Keratinocyte (primary cell): Measurements from ENCODE around the gene IREB2. TPM values are rescaled to one million over a fixed set of nuclear protein-coding genes. Genes with fewer than 3 reads are reported as not detected.

Experiments used
- DNase-seq: peaks from one replicate; pipeline ENCODE4 v3.0.0-alpha.2; 2011; ENCODE audit warnings: low read depth, missing footprints, low spot score
- FAIRE-seq: peaks from 2 replicates; lab custom pipeline; 2011; peaks lifted over from hg19 to GRCh38; lab: Jason Lieb, UNC
- H2AFZ ChIP-seq: 2 replicates; pipeline ENCODE4 v1.6.0; 2012; ENCODE audit warnings: low read length, control low read depth, inconsistent platforms; ENCODE audit not compliant: control insufficient read depth
- H3K27ac ChIP-seq: 2 replicates; pipeline ENCODE4 v1.5.1; 2011; ENCODE audit warnings: low read length; ENCODE audit not compliant: control insufficient read depth, insufficient read depth
- H3K27me3 ChIP-seq: 3 replicates; pipeline ENCODE4 v1.6.0; 2011; ENCODE audit warnings: low read length; ENCODE audit not compliant: control insufficient read depth, insufficient read depth; ENCODE audit errors: extremely low read depth
- H3K36me3 ChIP-seq, 2 experiments: 2 replicates in 1 of 2; 3 replicates in 1 of 2; pipeline ENCODE4 v1.5.1; 2011; ENCODE audit warnings: low read length in 2 of 2, mild to moderate bottlenecking in 1 of 2; ENCODE audit not compliant: control insufficient read depth in 2 of 2, insufficient read depth in 2 of 2; ENCODE audit errors: extremely low read depth in 1 of 2
- H3K4me1 ChIP-seq: 3 replicates; pipeline ENCODE4 v1.5.1; 2011; ENCODE audit warnings: low read length; ENCODE audit not compliant: control insufficient read depth, insufficient read depth; ENCODE audit errors: extremely low read depth
- H3K4me2 ChIP-seq: 3 replicates; pipeline ENCODE4 v1.6.0; 2011; ENCODE audit warnings: low read depth, low read length; ENCODE audit not compliant: control insufficient read depth, insufficient read depth; ENCODE audit errors: extremely low read depth
- H3K4me3 ChIP-seq, 3 experiments: fragments of 200-600 bp in 1 of 3; sonication (generic) in 1 of 3; 2 replicates in 2 of 3; 3 replicates in 1 of 3; pipeline ENCODE4 v1.5.1; 2011 to 2016; ENCODE audit warnings: low read length in 3 of 3, mild to moderate bottlenecking in 3 of 3, control low read depth in 2 of 3, inconsistent platforms in 1 of 3, low read depth in 1 of 3, mixed read lengths in 1 of 3, mixed run types in 1 of 3, moderate library complexity in 1 of 3; ENCODE audit not compliant: control insufficient read depth in 2 of 3, insufficient read depth in 2 of 3; ENCODE audit errors: extremely low read depth in 1 of 3
- H3K79me2 ChIP-seq: 2 replicates; pipeline ENCODE4 v1.6.0; 2012; ENCODE audit warnings: low read length; ENCODE audit not compliant: control insufficient read depth, insufficient read depth
- H3K9ac ChIP-seq: 3 replicates; pipeline ENCODE4 v1.6.0; 2011; ENCODE audit warnings: low read length; ENCODE audit not compliant: control insufficient read depth, insufficient read depth; ENCODE audit errors: extremely low read depth
- H3K9me1 ChIP-seq: 3 replicates; pipeline ENCODE4 v1.6.0; 2011; ENCODE audit warnings: low read length; ENCODE audit not compliant: control insufficient read depth, insufficient read depth; ENCODE audit errors: extremely low read depth
- H3K9me3 ChIP-seq: 2 replicates; pipeline ENCODE4 v1.5.1; 2012; ENCODE audit warnings: low read depth, low read length; ENCODE audit not compliant: control insufficient read depth
- H4K20me1 ChIP-seq: 3 replicates; pipeline ENCODE4 v1.6.0; 2011; ENCODE audit warnings: low read length; ENCODE audit not compliant: control insufficient read depth, insufficient read depth; ENCODE audit errors: extremely low read depth
- CTCF ChIP-seq, 3 experiments: IDR thresholded peaks in 1 of 3; conservative IDR thresholded peaks in 1 of 3; optimal IDR thresholded peaks in 1 of 3; 2 replicates in 2 of 3; 3 replicates in 1 of 3; pipeline versions ENCODE3 to v1.5.1; 2011; ENCODE audit warnings: low read length in 3 of 3, mild to moderate bottlenecking in 3 of 3, moderate library complexity in 2 of 3, control low read depth in 1 of 3, inconsistent platforms in 1 of 3; ENCODE audit not compliant: insufficient read depth in 2 of 3; ENCODE audit errors: extremely low read depth in 1 of 3
- EZH2 ChIP-seq: IDR thresholded peaks from one replicate; pipeline ENCODE4 v1.6.1; 2012; ENCODE audit warnings: inconsistent platforms, mild to moderate bottlenecking, low read length, moderate library complexity
- dilution Hi-C: fragments of 300-500 bp; cut with MboI; formaldehyde crosslinking; loops from one replicate; pipeline ENCODE4 v1.7.0; 2020; ENCODE audit warnings: low sequenced_read_pairs; ENCODE audit not compliant: extremely low pct_ligation_motif_present
- polyA plus RNA-seq, 5 experiments: library from polyadenylated mRNA; depleted of rRNA in 3 of 5; stranded (reverse) in 3 of 5; stranded (forward) in 1 of 5; unstranded in 1 of 5; fragments of >200 nt; gene quantifications; 1 replicate in 1 of 5; 2 replicates in 3 of 5; 3 replicates in 1 of 5; pipeline versions ENCODE4 v1.2.1 to v1.2.3, GENCODE V29; 2011 to 2012; ENCODE audit warnings: missing spikeins in 2 of 5, low read depth in 1 of 5, low replicate concordance in 1 of 5

Gene IREB2
- polyA plus RNA-seq, 1 donor (not counting 4 experiments of a cell fraction or from before 2014, with no cell fraction given), result 20.5 TPM

GRCh38 chr15:78425643-78426042 is 12.4 kb upstream of the IREB2 start:
- no peak for TF ChIP-seq CTCF (optimal IDR thresholded peaks at IDR 0.05 in 1 of 3, IDR thresholded peaks at IDR 0.05 in 1 of 3, conservative IDR thresholded peaks at IDR 0.05 in 1 of 3; ENCODE audit: extremely low read depth in 1 of 3, insufficient read depth in 2 of 3, low read length in 3 of 3)
- TF ChIP-seq EZH2, result no peak
- Histone ChIP-seq H2AFZ (no peak overlapping the region), H4K20me1 (no peaks in the 10 kb centered on the region), H3K9me3 (no peaks in the 10 kb centered on the region), H3K36me3 (no peaks in the 10 kb centered on the region), H3K4me2 (no peak overlapping the region), H3K9me1 (no peaks in the 10 kb centered on the region), H3K4me1 (no peaks in the 10 kb centered on the region), H3K27me3 (no peaks in the 10 kb centered on the region), H3K4me3 (no peak overlapping the region), H3K9ac (no peak overlapping the region), H3K27ac (no peak overlapping the region), H3K79me2 (no peaks in the 10 kb centered on the region)
- dilution Hi-C loops, result no loop called here
- no peak for FAIRE-seq
- no peak for DNase-seq

GRCh38 chr15:78426300-78426699 is 11.7 kb upstream of the IREB2 start:
- FAIRE-seq, result no peak
- H3K4me3 ChIP-seq, result no peak overlapping the region
- H3K9ac ChIP-seq, result no peak overlapping the region
- H3K27ac ChIP-seq, result no peak overlapping the region
- no peaks in the 10 kb centered on the region for H3K36me3 ChIP-seq
- dilution Hi-C loops, result no loop called here
- H3K4me2 ChIP-seq, result no peak overlapping the region
- no peaks in the 10 kb centered on the region for H3K79me2 ChIP-seq
- TF ChIP-seq EZH2 (no peak), CTCF (optimal IDR thresholded peaks at IDR 0.05 in 1 of 3, IDR thresholded peaks at IDR 0.05 in 1 of 3, conservative IDR thresholded peaks at IDR 0.05 in 1 of 3; ENCODE audit: extremely low read depth in 1 of 3, insufficient read depth in 2 of 3, low read length in 3 of 3) (no peak)
- no peak overlapping the region for H2AFZ ChIP-seq
- H3K9me3 ChIP-seq, result no peaks in the 10 kb centered on the region
- no peaks in the 10 kb centered on the region for H4K20me1 ChIP-seq
- no peaks in the 10 kb centered on the region for H3K27me3 ChIP-seq
- H3K4me1 ChIP-seq, result no peaks in the 10 kb centered on the region
- no peaks in the 10 kb centered on the region for H3K9me1 ChIP-seq
- no peak for DNase-seq
